ENCODE data around the gene STEAP1.
"Not testable (repeated sequence)": the region's sequence is repeated elsewhere in the genome, so short reads cannot be mapped to it uniquely, and the experiment has no call there.

STEAP1 gene

DNA sequence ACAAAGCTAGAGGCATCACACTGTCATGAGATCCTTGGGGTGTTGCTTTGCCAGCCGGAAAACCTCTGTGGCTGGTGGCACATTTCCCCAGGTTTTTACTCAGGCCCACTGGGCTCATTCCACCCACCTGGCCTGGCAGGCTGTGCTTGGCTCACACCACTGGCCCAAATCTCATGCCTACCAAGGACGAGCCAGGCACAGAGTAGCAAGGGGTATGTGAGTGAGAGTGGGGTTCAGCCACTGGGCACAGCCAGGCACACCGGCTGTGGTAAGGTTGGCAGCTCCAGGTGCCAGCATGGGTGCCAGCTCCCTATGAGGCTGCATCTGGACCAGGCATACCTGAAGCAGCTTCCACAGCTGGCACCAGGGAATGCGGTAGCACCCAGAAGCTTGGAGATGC, 21.4 kb downstream of the STEAP1 start:
- DNase-seq = no peak

DNA sequence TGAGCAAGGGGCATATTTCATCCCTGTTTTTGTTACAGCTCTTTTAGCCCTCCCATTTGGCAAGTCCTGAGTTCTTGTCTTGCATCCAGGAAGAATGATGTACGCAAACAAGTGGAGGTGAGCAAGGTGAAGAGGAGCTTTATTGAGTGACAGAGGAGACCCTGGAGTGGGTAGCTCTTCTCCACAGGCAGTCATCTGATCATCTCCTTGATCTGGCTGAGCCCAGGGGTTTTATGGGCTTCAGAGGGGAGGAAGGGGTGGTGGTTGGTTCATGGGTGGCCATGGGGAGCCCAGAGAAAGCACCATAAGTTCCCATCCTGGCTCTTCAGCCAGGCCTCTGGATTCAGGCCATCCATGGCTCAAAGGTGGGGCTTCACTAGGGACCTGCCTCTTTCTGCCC, 21.9 kb downstream of the STEAP1 start:
- DNase-seq = no peak

DNA sequence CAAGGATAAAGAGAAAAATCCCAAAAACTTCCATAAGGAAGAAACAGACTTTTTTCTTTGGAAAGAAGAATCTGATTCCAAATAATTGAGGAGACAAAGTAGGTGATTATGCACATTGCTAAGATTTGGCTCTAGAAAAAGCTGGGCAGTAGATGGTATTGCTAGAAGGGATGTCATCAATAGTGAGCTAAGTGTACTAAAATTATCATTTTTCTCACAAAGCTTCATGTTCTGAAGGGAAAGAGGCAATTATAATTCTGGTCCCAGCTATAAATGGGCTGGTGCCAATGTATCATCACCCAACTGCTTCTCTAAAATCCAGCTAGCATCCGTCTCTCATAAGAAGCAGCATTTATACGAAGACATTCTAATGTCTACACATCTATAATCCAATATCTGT, 23.9 kb downstream of the STEAP1 start:
- DNase-seq = no peak

DNA sequence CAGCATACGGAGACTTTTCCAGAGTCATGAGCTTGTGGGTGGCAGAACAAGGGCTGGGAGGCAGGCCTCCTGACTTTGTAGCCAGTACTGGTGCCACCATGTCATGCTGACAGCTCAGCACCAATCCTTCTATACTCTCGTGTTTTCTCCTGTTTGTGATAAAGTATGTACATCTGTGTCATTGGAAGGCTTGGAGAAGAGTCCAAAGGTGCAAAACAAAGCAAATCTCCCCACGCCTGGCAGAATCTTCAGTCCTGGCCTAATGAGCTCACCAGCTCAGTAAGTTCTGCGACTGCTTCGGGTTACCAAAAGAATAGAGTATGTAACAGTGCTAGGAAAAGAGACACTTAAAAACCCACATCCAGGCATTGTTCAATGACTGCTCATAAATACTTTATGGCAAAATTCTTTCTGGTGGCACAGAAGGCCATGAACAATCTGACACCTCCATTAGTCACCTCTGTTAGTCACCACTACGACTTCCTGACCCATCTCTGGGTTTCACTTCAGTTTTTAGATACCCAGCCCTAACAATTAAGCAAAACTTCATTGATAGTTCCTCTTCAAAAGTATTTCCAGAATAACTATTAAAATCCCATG, 24.5 kb downstream of the STEAP1 start:
- peak; percentile 70 for DNase-seq

DNA sequence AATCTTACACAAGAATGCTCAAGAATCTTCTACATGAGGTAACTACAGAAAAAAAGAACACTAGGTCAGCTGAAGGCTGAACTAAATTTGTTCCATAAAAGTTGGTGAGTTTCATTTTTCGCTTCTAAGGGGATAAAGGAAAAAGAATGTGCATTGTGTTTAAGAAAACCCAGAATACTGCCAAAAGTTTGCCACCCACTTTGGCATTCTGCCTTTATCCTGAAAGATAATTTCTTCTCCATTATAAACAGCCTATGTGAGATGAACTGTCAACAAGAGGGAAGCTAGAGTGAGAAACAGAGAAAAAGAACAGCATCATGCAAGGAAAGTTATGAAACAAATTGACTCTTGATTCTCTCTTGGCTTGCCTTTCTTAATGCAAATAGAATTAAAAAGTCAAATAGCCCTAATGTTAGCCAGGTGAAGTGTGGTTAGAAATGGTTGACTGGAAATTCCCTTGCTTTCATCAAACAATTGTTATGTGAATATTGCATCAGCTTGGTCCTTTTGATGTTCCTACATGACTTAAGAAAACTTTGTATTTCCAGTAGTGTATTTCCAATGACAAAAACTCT, 25.8 kb downstream of the STEAP1 start:
- DNase-seq = peak; percentile 10

DNA sequence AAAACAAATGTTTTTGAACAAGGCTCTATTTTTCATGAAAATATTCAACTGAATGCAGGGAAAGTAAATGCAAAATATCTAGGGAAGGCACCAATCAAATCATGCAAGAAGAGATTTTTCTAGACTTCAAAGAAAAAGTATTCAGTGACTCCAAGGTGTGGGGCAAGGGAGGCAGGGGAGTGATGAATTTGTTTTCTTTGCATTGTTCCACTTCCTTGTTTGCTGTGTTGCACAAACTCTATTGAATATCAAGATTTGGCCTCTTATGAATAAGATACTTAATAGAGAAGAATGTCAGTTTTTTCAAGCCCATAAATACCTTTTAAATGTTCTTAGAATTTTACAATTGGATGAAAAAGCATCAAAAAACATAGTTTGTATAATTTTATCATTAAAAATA, 26.4 kb downstream of the STEAP1 start:
- no peak for DNase-seq

DNA sequence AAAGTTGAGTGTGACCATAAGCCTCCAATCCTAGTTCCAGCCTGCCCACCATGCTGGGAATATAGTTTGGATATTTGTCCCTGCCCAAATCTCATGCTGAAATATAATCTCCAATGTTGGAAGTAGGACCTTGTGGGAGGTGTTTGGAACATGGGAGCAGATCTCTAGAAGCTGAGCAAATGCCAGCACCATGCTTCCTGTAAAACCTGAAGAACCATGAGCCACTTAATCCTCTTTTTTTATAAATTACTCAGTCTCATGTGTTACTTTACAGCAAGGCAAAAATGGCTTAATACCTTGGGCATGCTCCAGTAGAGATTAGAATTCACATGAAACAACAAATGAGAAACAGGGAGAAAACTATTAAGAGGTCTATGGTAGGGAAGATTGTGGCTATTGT, 27.2 kb downstream of the STEAP1 start:
- no peak for DNase-seq

DNA sequence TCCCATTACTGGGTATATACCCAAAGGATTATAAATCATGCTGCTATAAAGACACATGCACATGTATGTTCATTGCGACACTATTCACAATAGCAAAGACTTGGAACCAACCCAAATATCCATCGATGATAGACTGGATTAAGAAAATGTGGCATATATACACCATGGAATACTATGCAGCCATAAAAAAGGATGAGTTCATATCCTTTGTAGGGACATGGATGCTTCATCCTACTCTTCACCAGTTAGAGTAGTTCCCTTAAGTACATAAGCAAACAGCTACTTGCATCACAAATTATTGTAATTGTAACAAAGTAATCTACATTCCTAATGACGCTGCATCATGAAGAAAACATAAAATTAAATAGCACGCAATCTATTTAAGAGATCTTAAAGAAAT, 32.0 kb downstream of the STEAP1 start:
- not testable (repeated sequence) for DNase-seq

DNA sequence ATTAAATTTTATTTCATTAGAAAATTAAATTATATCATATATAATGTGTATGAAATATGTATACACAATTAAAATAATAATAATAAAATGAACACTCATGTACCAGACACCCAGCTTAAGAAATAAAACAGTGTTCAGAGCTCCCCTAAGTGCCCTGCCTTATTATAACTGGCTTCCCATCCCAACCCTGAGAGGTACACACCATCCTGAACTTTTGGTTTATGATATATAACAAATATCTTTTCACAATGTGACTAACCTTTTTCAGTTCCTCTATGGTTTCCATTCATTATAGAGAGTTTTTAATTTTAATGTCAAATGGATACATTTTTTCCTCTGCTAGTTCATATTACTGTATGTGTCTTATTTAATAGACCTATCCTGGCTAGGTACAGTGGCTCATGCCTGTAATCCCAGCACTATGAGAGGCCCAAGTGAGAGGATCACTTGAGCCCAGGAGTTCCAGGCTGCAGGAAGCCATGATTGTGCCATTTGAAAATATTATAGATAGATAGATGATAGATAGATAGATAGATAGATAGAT, 33.3 kb downstream of the STEAP1 start:
- no peak for DNase-seq

DNA sequence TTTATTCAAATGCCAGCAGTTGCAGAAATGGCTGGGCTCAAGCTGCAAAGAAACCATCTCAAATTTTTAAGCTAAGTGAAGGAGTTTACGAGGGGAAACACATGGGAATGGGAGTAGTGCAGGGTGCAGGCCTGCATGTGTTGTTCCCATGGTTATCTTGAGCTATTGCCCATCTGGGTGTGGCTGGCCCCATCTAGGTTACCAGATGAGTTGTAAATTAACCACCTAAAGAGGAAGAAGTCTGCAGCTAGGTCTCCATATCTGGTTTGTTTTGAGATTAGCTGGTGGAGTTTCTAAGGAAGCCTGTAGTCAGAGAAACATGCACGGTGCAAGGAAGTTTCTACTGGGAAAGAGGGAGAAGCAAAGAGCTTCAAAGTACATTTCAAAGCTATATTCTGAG, 34.0 kb downstream of the STEAP1 start:
- DNase-seq = no peak

DNA sequence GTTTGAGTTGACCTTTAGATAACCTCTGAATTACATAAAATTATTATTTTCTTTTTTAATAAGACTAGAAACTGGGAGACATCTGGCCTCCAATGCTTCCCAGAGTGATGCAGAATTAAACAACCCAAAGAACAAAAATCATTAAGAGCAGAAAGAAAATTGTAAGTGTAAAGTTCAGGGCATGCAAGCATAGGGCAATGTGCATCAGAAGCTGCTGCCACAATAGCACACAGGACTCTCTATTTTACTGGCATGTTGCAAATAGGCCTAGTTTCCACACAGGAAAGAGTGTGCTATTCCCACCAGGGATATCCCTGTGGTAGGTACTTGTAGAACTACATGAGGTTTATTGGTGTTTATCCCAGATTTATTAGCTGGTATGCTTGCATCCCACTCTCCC, 36.7 kb downstream of the STEAP1 start:
- DNase-seq = no peak

DNA sequence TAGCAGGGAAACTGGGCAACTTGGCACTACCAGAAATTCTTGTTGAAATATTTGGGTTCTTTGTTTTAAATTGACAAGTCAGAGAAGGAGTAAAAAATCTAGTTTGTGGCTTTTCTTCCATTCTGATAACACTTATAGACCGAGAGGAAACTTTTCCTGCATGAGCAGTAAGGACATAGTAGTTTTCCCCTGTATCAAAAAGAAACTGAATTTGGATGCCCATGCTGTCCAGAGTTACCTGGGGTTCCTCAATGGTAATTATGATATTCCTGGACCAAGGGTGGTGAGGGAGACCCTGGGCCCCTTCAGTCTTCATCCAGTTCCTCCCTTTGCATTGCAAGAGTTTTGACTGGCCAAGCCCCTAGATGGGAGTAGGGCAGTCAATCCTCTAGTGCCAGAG, 37.4 kb downstream of the STEAP1 start:
- DNase-seq = no peak

DNA sequence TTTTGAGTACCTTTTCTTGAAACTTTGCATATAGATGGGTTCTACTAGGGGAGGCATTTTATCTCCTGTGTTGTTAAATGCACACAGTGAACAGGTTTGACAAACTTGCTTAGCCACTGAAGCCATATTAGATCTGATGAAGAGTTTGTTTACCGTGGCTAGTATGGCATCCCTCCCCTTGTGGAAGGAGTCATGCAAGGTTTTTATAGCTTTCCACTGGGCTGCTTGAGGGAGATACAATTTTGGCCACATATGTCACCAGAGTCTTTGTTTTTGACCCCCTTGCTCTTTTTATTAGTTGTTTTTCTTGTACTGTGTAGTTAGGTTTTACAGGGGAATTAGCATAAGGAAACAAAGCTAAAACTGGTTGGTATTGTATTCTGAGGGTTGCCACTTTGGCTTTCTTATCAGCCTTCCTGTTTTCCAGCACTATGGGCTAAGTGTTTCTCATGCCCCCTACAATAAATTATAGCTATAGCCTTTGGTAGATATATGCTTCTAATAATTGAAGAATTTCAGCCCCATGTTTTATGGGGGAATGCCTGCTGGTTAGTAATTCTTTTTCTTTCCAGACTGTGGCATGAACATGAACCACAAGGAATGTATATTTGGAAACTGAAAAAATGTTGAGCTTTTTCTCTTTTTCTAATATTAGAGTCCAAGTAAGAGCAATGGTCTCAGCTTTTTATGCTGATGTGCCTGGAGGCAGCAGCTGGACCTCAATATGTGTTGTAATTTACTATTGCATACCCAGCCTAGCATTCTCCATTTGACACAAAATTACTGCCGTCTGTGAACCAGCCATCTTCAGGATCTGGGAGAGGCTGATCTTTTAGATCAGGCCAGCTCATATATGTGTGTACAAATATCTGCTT, 38.8 kb downstream of the STEAP1 start:
- DNase-seq = no peak

DNA sequence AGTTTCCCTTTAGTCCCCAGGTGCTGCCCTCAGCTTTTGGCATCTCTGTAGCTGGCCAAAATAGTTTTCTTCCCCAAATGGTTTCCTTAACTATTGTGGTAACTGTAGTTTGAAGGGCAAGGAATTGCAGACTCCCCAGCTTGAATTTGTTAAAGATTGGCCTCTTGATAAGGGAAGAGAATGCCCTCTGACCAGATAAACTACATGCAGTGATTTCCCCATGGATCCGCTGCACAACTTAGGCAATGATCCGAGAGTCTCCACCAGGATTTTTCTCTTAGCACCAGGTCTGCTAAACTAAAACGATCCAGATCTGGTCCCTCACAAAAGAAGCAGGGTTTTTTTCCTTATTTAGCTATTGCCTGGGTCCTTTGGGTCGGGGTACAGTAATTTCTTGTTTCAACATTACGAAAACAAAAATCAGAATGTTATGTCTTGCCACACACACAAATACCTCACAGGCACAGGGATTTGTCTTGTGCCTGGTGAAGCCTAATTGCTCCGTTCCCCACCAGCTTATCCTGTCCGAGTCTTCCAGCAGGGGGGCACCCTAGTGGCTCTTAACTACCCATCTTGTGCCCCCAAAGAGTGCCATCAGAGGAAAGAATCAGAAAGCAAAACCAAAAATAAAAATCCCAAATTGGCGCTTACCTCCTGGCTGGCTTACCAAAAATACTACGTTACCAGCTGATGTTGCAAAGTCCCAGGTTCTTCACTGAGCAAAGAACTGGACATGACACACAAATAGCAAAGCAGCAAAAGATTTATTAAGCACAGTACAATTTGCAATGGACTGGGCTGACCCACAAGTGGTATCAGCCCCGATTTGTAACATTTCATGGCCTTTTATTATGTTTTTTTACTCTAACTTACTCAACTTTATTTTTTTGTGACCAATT, 40.9 kb downstream of the STEAP1 start:
- DNase-seq = no peak

DNA sequence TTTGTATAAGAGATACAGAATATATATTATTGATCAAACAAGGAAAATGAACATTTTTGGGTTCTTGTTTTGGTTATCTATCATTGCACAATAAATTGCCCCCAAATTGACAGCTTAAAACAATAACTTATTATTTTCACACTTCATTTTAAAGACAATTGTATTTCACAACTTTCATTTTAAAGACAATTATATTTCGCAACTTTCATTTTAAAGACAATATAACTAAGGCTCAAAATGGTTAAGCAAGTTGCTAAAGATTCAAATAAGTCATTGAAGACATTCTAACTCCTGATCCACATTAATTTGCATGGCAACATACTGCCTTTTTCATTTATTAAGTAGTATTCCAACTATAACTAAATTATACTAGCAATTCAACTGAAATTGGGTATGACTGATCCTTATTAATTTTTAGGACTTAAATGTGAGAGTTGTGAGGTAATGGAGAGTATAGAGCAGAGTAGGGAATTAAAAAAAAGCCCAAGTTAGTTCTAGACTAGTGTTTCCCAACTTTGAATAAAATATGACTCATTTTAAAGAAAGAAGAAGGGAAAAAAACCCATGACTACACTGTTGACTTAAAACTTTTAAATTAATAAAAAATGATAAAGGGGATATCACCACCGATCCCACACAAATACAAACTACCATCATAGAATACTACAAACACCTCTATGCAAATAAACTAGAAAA, 47.4 kb downstream of the STEAP1 start:
- DNase-seq = no peak

DNA sequence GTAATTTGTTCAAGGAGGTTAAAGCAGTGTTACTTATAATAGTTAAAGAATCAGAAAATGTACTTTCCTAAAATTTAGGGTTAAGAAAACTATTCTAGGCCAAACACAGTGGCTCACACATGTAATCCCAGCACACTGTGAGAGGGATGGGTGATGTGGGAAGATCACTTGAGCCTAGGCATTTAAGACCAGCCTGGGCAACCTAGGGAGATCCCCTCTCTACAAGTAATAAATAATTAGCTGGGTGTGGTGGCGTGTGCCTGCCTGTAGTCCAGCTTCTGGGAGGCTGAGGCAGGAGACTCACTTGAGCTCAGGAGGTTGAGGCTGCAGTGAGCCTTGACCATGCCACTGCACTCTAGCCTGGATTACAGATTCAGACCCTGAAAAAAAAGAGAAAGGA, 53.7 kb downstream of the STEAP1 start:
- no peak for DNase-seq

DNA sequence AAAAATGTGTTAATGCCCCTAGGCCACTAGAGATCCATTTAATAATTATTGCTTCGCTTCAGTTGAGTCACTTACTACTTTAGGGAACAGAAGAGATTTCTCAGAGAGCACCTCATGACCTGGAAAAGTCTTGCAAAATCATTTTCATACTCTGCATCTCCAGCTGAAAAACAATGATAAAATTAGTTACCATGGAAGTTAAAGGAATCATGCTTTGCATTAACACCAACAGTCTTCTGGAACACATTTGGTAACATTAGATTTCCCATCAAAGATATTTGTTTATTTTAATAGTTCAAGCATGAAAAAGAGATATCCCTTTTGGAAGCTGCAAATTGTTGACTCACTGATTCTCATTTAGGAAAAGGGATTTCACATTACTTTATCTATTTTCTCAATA, 55.5 kb downstream of the STEAP1 start:
- no peak for DNase-seq

DNA sequence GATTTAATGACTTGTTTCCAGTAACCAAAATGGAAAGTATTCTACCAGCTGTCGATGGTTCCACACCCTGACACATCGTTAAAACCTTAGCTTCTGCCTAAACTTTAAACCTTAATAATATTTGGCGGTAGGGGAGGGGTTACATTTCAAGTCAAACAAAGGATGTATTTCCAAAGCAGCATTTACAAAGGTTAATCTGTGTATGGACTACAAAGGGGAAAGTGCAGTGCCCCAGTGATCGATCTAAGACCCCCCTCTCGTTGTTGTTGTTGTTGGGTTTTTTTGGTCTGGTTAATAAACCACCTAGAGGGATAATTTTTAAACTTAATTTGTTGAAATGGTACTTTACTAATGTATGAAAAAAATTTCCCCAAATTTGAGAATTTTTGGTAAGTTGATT, 56.2 kb downstream of the STEAP1 start:
- DNase-seq = no peak

DNA sequence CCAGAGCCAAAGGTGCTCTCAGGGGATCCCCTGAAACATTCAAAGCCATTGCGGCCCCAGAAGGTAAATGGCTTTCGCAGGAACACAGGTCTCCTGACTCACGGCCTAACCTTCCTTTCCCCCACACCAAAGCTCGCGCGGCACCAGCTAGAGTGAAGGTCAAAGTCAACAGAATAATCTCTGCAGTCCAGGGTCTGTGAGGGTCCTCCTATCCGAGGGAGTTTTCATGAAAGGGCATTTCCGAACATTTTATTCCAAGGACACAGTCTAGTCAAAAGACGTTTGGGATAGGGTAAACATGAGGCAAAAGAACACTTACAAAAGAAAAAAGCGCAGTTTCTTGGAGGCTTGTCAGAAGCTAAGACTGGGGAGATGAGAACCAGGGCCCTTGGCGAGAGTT, 56.7 kb downstream of the STEAP1 start:
- no peak for DNase-seq

DNA sequence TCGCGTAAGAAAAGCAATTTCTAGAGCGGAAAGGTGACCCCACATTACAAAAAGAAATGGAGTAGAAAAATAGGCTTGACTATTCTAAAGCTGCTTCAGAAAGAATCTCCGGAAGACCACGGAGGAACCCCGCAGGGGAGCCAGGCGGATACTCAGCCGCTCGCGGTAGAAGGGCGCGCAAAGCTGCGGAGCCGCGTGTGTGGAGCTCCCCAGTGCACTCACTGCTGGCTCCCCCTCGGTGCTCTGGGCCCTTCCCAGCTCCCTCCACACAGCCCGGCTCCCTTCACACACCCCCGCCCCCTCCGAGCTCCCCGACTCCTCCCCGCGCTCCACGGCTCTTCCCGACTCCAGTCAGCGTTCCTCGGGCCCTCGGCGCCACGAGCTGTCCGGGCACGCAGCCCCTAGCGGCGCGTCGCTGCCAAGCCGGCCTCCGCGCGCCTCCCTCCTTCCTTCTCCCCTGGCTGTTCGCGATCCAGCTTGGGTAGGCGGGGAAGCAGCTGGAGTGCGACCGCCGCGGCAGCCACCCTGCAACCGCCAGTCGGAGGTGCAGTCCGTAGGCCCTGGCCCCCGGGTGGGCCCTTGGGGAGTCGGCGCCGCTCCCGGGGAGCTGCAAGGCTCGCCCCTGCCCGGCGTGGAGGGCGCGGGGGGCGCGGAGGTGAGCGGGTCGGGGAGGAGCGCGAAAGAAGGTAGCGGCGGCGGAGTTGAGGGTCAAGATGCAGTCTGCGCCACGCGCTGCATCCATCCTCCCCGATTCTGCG, 57.3 kb downstream of the STEAP1 start, which contains the start of gene STEAP2:
Gene STEAP2, plus strand, starts transcription at position 350 of the 758 bp plus-strand sequence. CDS start 13,343 bp downstream, outside the sequence.
- peak; percentile 33 for DNase-seq

DNA sequence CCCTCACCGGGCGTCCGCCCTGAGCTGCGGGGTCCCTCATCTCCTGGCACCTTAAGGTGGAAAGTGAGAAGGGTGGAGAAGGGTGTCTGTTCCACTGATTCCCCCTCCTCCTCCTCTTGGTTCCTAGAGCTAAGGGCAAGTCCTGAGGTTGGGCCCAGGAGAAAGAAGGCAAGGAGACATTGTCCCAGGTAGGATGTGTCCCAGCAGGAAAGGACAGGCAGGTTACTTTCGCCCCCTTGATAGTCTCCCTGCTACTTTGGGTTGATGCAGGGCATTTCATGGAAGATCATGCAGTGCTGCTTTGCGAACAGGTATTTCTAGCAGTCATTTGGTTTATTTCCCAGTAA, 57.9 kb downstream of the STEAP1 start:
- no peak for DNase-seq

DNA sequence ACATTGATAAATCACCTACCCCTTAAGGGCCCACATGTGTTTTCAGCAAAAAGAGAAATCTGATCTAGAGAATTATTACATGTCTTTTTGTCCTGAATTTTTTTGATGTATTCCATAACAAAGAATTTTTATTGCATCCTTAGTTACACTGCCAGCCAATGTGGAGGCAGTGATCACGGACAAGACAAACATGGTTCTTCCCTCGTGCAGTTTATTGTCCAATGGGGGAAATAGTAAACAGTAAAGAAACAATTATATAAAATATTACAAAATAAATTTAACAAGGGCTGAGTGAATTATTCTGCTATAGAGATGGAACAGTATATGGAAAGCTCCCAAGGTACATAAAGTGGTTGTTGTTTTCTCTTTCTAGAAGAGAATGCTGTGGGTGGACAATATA, 59.3 kb downstream of the STEAP1 start:
- no peak for DNase-seq

All from activated CD4-positive, alpha-beta T cell treated with anti-CD3 and anti-CD28 coated beads, Interleukin-2, amount 50 U/mL, for 16 hours (primary cell).